ENCODE measurements around the gene SPR.
"Not testable (repeated sequence)": the region's sequence is repeated elsewhere in the genome, so short reads cannot be mapped to it uniquely, and the experiment has no call there.

Gene SPR

DNA sequence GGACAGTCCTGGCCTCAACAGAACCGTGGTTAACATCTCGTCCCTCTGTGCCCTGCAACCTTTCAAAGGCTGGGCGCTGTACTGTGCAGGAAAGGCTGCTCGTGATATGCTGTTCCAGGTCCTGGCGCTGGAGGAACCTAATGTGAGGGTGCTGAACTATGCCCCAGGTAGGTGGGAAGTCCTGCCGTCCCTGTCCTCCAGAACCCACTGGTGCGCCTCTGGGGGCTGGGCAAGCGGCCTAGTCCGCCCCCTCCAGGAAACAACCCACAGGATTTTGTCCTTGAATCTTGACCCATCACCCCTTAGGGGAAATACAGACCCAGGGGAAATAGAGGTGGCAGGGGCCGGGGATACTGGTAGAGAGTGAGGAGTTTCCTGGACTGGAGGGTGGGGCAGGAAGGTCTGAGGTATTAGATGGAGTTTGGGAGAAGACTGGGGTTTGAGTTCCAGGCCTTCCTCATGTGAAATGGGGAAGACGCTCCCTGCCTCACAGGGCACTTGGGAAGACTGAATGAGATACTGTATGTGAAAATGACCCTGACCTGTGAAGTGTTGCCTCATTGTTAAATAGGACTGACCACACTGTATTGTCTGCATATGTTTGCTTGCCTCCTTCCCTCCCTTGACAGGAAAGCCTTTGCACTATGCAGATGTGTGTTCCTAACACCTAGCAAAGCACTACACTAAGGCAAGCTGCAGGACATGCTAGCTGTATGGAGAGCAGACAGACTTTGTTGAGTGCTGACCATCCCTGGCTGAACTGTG, 1.4 kb downstream of the SPR start:
- no peak for DNase-seq (ENCODE audit: low read depth in 1 of 2, low spot score in 1 of 2)

DNA sequence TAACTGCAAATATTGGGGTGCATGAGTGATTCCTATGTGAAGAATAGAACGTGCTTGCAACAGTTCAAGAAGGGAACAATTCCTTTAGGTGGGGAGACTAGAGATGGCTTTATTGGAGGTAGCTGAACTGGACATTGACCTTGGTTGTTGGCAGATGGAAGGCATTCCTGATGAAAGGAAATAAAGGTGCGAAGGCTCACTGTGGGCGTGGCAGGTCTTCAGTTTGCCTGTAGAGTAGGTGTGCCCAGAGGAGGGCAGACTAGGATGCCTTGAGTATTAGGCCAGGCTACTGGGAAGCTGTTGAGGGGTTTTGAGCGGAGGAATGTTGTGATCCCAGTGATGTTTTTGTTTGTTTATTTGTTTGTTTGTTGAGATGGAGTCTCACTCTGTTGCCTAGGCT, 2.8 kb downstream of the SPR start:
- DNase-seq (ENCODE audit: low read depth in 1 of 2, low spot score in 1 of 2): no peak

DNA sequence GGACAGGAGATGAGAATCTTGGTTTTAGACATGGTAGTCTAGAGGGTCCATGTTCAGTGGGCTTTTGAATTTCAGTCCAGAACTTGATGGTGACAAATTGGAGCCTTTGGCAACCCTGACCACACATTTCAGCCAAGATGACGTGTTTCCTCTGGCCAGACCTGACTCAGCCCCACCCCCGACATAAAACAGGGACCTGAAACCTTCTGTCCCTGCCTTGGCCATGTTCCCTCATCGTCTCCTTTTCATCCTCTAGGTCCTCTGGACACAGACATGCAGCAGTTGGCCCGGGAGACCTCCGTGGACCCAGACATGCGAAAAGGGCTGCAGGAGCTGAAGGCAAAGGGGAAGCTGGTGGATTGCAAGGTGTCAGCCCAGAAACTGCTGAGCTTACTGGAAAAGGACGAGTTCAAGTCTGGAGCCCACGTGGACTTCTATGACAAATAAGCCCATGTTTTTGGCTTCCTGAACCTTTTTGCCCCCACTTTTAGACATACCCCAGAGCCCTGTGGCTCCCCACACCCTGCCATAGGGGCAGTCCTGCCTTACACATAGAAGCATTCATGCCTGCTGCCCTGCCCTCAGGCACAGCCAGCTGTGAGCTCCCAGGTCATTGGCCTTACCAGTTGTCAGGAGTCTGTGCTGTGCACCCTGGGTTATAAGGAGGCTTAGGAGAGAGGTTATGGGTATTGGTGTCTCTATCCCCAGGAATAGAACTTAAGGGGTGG, 4.0 kb downstream of the SPR start:
- DNase-seq (ENCODE audit: low read depth in 1 of 2, low spot score in 1 of 2): no peak

DNA sequence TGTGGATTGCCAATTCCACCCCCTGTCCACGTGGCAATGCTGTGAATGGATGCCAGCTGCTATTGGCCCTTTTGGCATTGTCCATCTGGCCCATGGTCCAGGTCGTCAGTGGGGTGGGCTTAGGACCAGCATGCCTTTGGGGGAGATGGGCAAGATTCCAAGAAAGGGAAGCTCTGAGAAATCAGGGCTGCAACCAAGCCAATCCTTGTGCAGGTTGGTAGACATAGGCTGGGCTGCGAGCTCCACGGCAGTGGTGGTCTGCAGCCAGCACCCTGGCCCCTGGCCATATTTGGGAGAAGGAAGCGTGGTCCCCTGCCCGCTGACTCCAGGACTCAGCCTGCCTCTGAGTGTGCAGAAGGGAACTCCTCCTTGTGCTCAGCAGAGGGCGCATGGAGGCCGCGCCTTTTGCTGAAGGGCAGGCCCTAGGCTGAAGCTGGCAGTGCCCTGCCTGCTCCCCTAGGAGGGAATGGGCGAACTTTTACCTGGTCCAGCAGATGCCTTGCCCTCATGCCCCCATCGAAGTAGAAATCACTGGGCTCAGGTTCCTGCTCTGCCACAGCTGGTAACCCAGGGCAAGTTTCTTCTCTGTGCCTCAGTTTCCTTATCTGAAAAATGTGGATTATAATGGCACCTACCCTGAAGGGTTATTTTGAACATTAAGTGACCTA, 5.4 kb downstream of the SPR start:
- DNase-seq (ENCODE audit: low read depth in 1 of 2, low spot score in 1 of 2): peak in 1 of 2 donors; percentile 47

- no peak for DNase-seq (ENCODE audit: low read depth in 1 of 2, low spot score in 1 of 2)
Observed at GRCh38 chr2:72893594-72894319, 6.5 kb downstream of the SPR start.

- DNase-seq (ENCODE audit: low read depth in 1 of 2, low spot score in 1 of 2): no peak
Observed at GRCh38 chr2:72894514-72894913, 7.3 kb downstream of the SPR start.

DNA sequence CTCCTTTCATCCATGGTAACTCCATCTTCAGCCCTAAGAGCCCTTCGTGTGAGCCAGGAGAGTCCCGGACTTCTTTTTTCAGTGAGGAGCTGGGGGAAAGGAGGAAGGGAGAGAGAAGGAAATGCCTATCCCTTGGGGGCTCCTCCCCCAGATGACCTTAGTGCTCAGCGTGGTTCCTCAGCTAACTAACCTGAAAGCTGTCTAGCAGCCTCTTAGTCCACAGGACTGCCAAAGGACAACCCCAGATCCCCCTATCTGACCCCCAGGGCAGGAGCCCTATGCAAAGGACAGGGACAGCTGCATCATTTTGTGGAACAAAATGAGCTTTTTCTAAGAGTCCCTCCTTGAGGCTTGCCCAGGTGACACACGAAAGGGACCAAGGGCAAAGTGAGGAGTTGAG, 7.9 kb downstream of the SPR start:
- no peak for DNase-seq (ENCODE audit: low read depth in 1 of 2, low spot score in 1 of 2)

- DNase-seq (ENCODE audit: low read depth in 1 of 2, low spot score in 1 of 2): no peak
Observed at GRCh38 chr2:72895759-72896281, 8.6 kb downstream of the SPR start.

DNA sequence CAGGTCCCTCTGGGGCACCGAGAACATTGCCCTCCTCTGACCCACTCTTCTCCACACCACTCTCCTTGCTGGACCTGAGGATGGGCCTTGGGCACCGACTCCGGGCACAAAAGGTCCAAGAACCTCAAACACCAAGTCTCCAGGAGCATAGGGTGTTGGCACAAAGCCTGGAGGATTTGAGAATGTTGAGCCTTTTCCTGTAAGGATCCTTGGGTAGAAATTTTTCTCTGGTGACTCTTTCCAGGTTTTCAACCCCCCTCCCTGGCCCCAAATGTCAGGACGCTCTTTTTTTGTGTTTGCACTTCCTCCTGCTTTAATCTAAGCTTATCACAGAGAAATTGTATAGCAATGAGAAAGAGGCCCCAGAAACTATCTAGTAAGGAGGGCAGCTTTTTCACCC, 9.2 kb downstream of the SPR start:
- DNase-seq (ENCODE audit: low read depth in 1 of 2, low spot score in 1 of 2): no peak

- no peak for DNase-seq (ENCODE audit: low read depth in 1 of 2, low spot score in 1 of 2)
Observed at GRCh38 chr2:72897785-72898584, 10.8 kb downstream of the SPR start.

DNA sequence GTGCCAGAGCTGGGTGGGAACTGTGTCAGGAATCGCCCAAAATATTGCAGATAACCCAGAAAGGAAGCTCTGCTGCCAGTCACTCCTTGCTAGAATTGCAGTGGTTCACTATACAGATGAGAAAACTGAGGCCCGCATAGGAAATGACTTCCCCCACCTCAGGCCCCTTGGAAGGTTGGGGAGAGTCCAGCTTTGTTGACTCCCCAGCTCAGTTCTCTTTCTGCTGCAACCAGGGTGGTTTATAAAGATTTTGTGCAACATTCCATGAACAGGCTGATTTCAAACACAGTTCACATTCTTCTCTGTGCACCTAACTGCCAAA, 11.3 kb downstream of the SPR start:
- no peak for DNase-seq (ENCODE audit: low read depth in 1 of 2, low spot score in 1 of 2)

- no peak for DNase-seq (ENCODE audit: low read depth in 1 of 2, low spot score in 1 of 2)
Observed at GRCh38 chr2:72900191-72900825, 13.1 kb downstream of the SPR start.

GRCh38 chr2:72901426-72901825, 14.2 kb downstream of the SPR start:
- no peak for DNase-seq (ENCODE audit: low read depth in 1 of 2, low spot score in 1 of 2)

DNA sequence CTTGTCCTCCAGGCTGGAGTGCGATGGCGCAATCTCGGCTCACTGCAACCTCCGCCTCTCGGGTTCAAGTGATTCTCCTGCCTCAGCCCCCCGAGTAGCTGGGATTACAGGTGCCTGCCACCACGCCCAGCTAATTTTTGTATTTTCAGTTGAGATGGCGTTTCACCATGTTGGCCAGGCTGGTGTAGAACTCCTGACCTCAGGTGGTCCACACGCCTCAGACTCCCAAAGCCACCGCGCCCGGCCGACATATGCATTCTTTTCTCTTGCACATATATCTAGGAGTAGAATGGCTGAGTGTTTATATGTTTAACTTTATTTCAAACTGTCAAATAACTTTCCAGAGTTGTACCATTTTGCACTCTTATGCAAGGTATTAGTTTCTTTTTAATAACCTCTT, 20.2 kb downstream of the SPR start:
- DNase-seq (ENCODE audit: low read depth in 1 of 2, low spot score in 1 of 2): not testable (repeated sequence)

DNA sequence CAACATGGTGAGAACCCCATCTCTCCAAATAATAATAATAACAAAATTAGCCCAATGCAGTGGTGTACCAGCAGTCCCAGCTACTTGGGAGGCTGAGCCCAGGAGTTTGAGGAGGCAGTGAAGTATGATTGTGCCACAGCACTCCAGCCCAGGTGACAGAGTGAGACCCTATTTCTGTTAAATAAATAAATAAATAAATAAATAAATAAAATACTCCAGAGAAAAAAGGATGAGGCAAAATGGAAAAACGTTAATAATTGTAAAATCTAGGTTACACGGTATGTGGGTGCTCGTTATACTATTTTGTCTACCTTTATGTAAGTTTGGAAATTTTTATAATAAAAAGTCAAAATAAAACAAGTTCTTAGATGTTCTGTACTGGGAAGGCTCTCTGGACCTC, 21.5 kb downstream of the SPR start:
- no peak for DNase-seq (ENCODE audit: low read depth in 1 of 2, low spot score in 1 of 2)

GRCh38 chr2:72911256-72911655, 24.0 kb downstream of the SPR start:
- no peak for DNase-seq (ENCODE audit: low read depth in 1 of 2, low spot score in 1 of 2)

GRCh38 chr2:72913486-72914205, 26.4 kb downstream of the SPR start:
- DNase-seq (ENCODE audit: low read depth in 1 of 2, low spot score in 1 of 2): no peak

GRCh38 chr2:72914206-72914559, 27.0 kb downstream of the SPR start:
- no peak for DNase-seq (ENCODE audit: low read depth in 1 of 2, low spot score in 1 of 2)

- no peak for DNase-seq (ENCODE audit: low read depth in 1 of 2, low spot score in 1 of 2)
Observed at GRCh38 chr2:72914589-72915319, 27.5 kb downstream of the SPR start.
